GF-D8 (cell line): ENCODE data around the gene OGN.

Experiments
- DNase-seq: peaks from one replicate; lab custom pipeline; 2025; lab: John Stamatoyannopoulos, UW

The OGN gene

DNA sequence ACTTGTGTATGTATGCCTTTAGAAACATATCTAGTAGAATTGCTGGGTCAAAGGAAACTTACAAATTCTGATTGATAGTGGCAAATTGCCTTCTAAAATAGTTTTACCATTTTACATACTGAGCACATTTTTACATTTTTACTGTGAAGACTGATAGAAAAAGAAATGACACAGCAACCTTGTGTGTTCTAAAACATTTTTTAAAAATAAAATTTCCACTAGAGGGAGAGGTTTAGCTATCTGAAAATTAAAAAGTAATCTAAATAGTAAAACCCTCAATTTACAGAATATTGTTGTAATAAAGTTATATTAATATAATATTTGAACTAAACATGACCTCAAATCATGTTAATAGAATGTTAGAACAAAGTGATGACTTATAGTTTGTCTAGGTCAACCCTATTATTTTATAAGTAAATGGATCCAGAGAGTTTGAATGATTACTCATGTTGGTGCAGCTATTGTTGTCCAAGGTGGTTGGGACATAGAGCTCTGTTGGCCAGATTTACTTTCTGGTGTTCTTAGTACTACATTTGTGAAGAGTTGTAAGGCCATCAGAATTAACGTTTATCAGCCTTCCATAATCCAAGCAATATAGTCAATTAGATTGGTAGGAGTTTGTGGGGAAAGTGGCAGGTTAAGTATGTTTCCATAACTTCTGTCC lies 61.4 kb downstream of the OGN start:
- DNase-seq: no peak

DNA sequence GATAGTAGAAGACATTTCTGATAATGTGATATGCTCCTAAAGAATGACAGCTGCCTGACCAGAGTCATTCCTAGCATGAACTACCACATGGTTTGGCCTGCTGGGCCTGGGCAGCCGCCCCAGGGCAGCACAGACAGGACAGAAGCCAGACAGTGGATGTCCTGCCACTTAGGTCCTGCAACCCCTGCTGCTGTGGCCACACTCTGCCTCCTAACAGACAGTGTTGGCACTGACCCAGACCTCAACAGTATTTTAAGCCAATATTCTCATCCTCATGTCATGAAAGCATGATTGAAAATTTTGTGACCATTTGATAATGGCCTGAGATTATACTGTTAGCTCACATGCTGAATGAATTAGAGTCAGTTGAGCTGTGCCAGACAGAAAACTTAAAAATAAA lies 62.8 kb downstream of the OGN start:
- no peak for DNase-seq

DNA sequence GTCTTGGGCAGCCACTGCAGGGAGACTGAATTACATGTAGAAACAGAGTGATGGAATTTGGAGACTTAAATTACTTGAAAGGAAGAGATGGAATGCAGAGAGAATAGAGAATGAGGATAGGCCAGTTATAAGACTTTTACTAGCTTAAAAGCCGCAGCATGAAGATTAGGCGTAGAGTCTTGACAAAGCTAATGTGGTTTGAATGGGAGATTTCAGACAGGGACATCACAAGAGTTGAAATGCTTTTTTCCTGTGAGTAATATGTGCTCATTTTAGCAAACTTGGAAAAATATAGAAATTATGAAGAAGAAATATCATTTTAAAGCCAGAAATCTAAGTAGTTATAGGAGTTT lies 71.1 kb downstream of the OGN start:
- no peak for DNase-seq
